ENCODE data around the gene LCE7A. TPM values are rescaled to one million over a fixed set of nuclear protein-coding genes. Genes with fewer than 3 reads are reported as not detected.

LCE7A gene
- total RNA-seq, 2 donors from 2014 or later, result not detected

- no peak overlapping the region for H3K4me3 Mint-ChIP-seq
- Histone ChIP-seq H3K4me3 (ENCODE audit: low read length) (no peak overlapping the region), H3K9ac (ENCODE audit: extremely low read depth, low read length, poor library complexity, severe bottlenecking) (no peak overlapping the region), H3K36me3 (ENCODE audit: control insufficient read depth, insufficient read depth, low read length) (no peaks in the 10 kb centered on the region), H3K27ac (ENCODE audit: low read depth, low read length) (no peak overlapping the region), H3K9me3 (ENCODE audit: control insufficient read depth, low read length) (peaks cover 37% of the 10 kb centered on the region), H3K27me3 (ENCODE audit: control insufficient read depth, insufficient read depth, low read length, poor library complexity, severe bottlenecking) (no peaks in the 10 kb centered on the region), H3K4me1 (ENCODE audit: control insufficient read depth, insufficient read depth, low read length) (no peaks in the 10 kb centered on the region)
- TF ChIP-seq CTCF (conservative IDR thresholded peaks at IDR 0.05), result no peak
- H3K27me3 Mint-ChIP-seq (ENCODE audit: insufficient read depth), result peaks cover 3% of the 10 kb centered on the region
- H3K4me1 Mint-ChIP-seq, result no peaks in the 10 kb centered on the region
- peaks cover 88% of the 10 kb centered on the region for H3K9me3 Mint-ChIP-seq
- no peaks in the 10 kb centered on the region for H3K36me3 Mint-ChIP-seq (ENCODE audit: low read depth)
- DNase-seq, result no peak
- no peak overlapping the region for H3K27ac Mint-ChIP-seq
Measured at GRCh38 chr1:152884085-152884484, 24.3 kb downstream of the LCE7A start.

- Histone ChIP-seq H3K4me1 (ENCODE audit: control insufficient read depth, insufficient read depth, low read length) (no peaks in the 10 kb centered on the region), H3K27ac (ENCODE audit: low read depth, low read length) (no peak overlapping the region), H3K9ac (ENCODE audit: extremely low read depth, low read length, poor library complexity, severe bottlenecking) (no peak overlapping the region), H3K27me3 (ENCODE audit: control insufficient read depth, insufficient read depth, low read length, poor library complexity, severe bottlenecking) (no peaks in the 10 kb centered on the region), H3K9me3 (ENCODE audit: control insufficient read depth, low read length) (peaks cover 41% of the 10 kb centered on the region), H3K4me3 (ENCODE audit: low read length) (no peak overlapping the region), H3K36me3 (ENCODE audit: control insufficient read depth, insufficient read depth, low read length) (no peaks in the 10 kb centered on the region)
- Mint-ChIP-seq H3K4me3 (no peak overlapping the region), H3K27ac (no peak overlapping the region), H3K27me3 (ENCODE audit: insufficient read depth) (peaks cover 3% of the 10 kb centered on the region), H3K9me3 (peaks cover 89% of the 10 kb centered on the region), H3K36me3 (ENCODE audit: low read depth) (no peaks in the 10 kb centered on the region), H3K4me1 (no peaks in the 10 kb centered on the region)
- no peak for DNase-seq
- no peak for TF ChIP-seq CTCF (conservative IDR thresholded peaks at IDR 0.05)
- WGBS, 2 experiments (ENCODE audit: insufficient coverage in 1 of 2, insufficient read length in 1 of 2), result 80 to 91% methylated on average over 1 of the region's 1 CpG
Measured at GRCh38 chr1:152884506-152884905, 24.7 kb downstream of the LCE7A start.

- Mint-ChIP-seq H3K4me1 (no peaks in the 10 kb centered on the region), H3K27me3 (ENCODE audit: insufficient read depth) (peaks cover 3% of the 10 kb centered on the region), H3K36me3 (ENCODE audit: low read depth) (no peaks in the 10 kb centered on the region), H3K27ac (no peak overlapping the region), H3K9me3 (peaks cover 89% of the 10 kb centered on the region), H3K4me3 (no peak overlapping the region)
- Histone ChIP-seq H3K36me3 (ENCODE audit: control insufficient read depth, insufficient read depth, low read length) (no peaks in the 10 kb centered on the region), H3K4me1 (ENCODE audit: control insufficient read depth, insufficient read depth, low read length) (no peaks in the 10 kb centered on the region), H3K9ac (ENCODE audit: extremely low read depth, low read length, poor library complexity, severe bottlenecking) (no peak overlapping the region), H3K9me3 (ENCODE audit: control insufficient read depth, low read length) (peaks cover 42% of the 10 kb centered on the region), H3K27me3 (ENCODE audit: control insufficient read depth, insufficient read depth, low read length, poor library complexity, severe bottlenecking) (no peaks in the 10 kb centered on the region), H3K27ac (ENCODE audit: low read depth, low read length) (no peak overlapping the region), H3K4me3 (ENCODE audit: low read length) (no peak overlapping the region)
- 55 to 59% methylated on average over 2 to 4 of the region's 4 CpGs for WGBS, 2 experiments (ENCODE audit: insufficient coverage in 1 of 2, insufficient read length in 1 of 2)
- TF ChIP-seq CTCF (conservative IDR thresholded peaks at IDR 0.05), result no peak
- no peak for DNase-seq
Measured at GRCh38 chr1:152884966-152885624, 25.3 kb downstream of the LCE7A start.
